Caco-2 (cell line): ENCODE measurements around the gene PLA2G12A. TPM values are rescaled to one million over a fixed set of nuclear protein-coding genes. Genes with fewer than 3 reads are reported as not detected.

Experiments used
- BruUV-seq: library from RNA; stranded (reverse); fragments of 400-500 nt; replicated peaks from 2 replicates; lab custom pipeline; 2021; lab: Mats Ljungman, UMichigan
- CTCF ChIA-PET: fragments of 300-600 bp; sonication (Branson Sonifier 250); formaldehyde crosslinking; loops from one replicate; lab custom pipeline; 2022; ENCODE audit warnings: antibody characterized with exemption; lab: Charles Lee
- POLR2A ChIA-PET: fragments of 300-600 bp; sonication (Branson Sonifier 250); formaldehyde crosslinking; loops from one replicate; lab custom pipeline; 2022; ENCODE audit warnings: antibody characterized with exemption; lab: Charles Lee
- DNase-seq, 2 experiments: peaks; one replicate each; pipeline versions ENCODE4 v3.0.0 to v3.0.0-alpha.2; 2020 to 2022
- H3K27me3 ChIP-seq: replicated peaks from 2 replicates; pipeline ENCODE4 v1.6.0; 2011; ENCODE audit warnings: low read length; ENCODE audit not compliant: control insufficient read depth, insufficient read depth
- H3K36me3 ChIP-seq: 2 replicates; pipeline ENCODE4 v1.5.1; 2011; ENCODE audit warnings: low read length; ENCODE audit not compliant: control insufficient read depth, insufficient read depth
- H3K4me1 ChIP-seq: fragments of 250-450 bp; sonication (Bioruptor Pico); 2 replicates; pipeline ENCODE4 v1.5.1; 2020; ENCODE audit warnings: mild to moderate bottlenecking
- H3K4me3 ChIP-seq: 2 replicates; pipeline ENCODE4 v1.5.1; 2011; ENCODE audit warnings: low read depth, mild to moderate bottlenecking, control low read depth, low read length
- H3K9me3 ChIP-seq: fragments of 250-450 bp; sonication (Bioruptor Pico); 2 replicates; pipeline ENCODE4 v1.5.1; 2020; ENCODE audit warnings: mild to moderate bottlenecking, moderate library complexity
- H3K27ac Mint-ChIP-seq: one replicate; pipeline ENCODE4 v1.8.0; 2022; ENCODE audit warnings: mixed read lengths; ENCODE audit not compliant: unreplicated experiment
- H3K27me3 Mint-ChIP-seq: one replicate; pipeline ENCODE4 v1.8.0; 2022; ENCODE audit warnings: mixed read lengths; ENCODE audit not compliant: insufficient read depth, unreplicated experiment
- H3K36me3 Mint-ChIP-seq: one replicate; pipeline ENCODE4 v1.8.0; 2022; ENCODE audit warnings: mild to moderate bottlenecking, mixed read lengths; ENCODE audit not compliant: insufficient read depth, unreplicated experiment
- H3K4me1 Mint-ChIP-seq: one replicate; pipeline ENCODE4 v1.8.0; 2022; ENCODE audit warnings: low read depth, mixed read lengths; ENCODE audit not compliant: unreplicated experiment
- H3K4me3 Mint-ChIP-seq: one replicate; pipeline ENCODE4 v1.8.0; 2022; ENCODE audit warnings: mild to moderate bottlenecking, moderate library complexity, mixed read lengths; ENCODE audit not compliant: unreplicated experiment
- H3K9me3 Mint-ChIP-seq: one replicate; pipeline ENCODE4 v1.8.0; 2022; ENCODE audit warnings: mixed read lengths; ENCODE audit not compliant: unreplicated experiment
- CTCF ChIP-seq, 2 experiments: fragments of 200-600 bp in 1 of 2; IDR thresholded peaks; 1 replicate in 1 of 2; 2 replicates in 1 of 2; pipeline versions ENCODE4 v1.5.1 to v1.8.0; 2011 to 2022; ENCODE audit warnings: antibody characterized with exemption in 1 of 2, control low read depth in 1 of 2, inconsistent platforms in 1 of 2, low read depth in 1 of 2, low read length in 1 of 2, mild to moderate bottlenecking in 1 of 2, moderate library complexity in 1 of 2; ENCODE audit not compliant: insufficient read depth in 1 of 2, severe bottlenecking in 1 of 2, unreplicated experiment in 1 of 2
- intact Hi-C: fragments of 100-400 bp; cut with micrococcal nuclease; formaldehyde crosslinking; loops from one replicate; pipeline ENCODE4 v1.10.0; 2022; ENCODE audit not compliant: unreplicated experiment
- total RNA-seq: library from RNA; stranded (reverse); gene quantifications from 2 replicates; pipeline ENCODE4 v1.2.3, GENCODE V29; 2022

The PLA2G12A gene
- total RNA-seq, 1 experiment from 2014 or later, result 34.1 TPM

- CTCF ChIA-PET, result no interaction called here
- no TSS peak for BruUV-seq
- no peaks in the 10 kb centered on the region for H3K9me3 Mint-ChIP-seq
- DNase-seq, result no peak
- TF ChIP-seq CTCF (IDR thresholded peaks at IDR 0.05; ENCODE audit: insufficient read depth in 1 of 2, low read depth in 1 of 2, low read length in 1 of 2, severe bottlenecking in 1 of 2, unreplicated experiment in 1 of 2), result no peak
- Histone ChIP-seq H3K4me3 (no peak overlapping the region), H3K36me3 (no peaks in the 10 kb centered on the region), H3K4me1 (peaks cover 8% of the 10 kb centered on the region; the same call in 1 of the 2 replicates), H3K9me3 (no peaks in the 10 kb centered on the region), H3K27me3 (no peaks in the 10 kb centered on the region)
- no peak overlapping the region for H3K4me3 Mint-ChIP-seq
- H3K27ac Mint-ChIP-seq, result no peak overlapping the region
- no peaks in the 10 kb centered on the region for H3K27me3 Mint-ChIP-seq
- H3K4me1 Mint-ChIP-seq, result peaks cover 7% of the 10 kb centered on the region
- intact Hi-C loops, result no loop called here
- H3K36me3 Mint-ChIP-seq, result peaks cover under 1% of the 10 kb centered on the region
- POLR2A ChIA-PET, result no interaction called here
Measured at GRCh38 chr4:109708435-109708834, 21.4 kb downstream of the PLA2G12A start.

- Mint-ChIP-seq H3K4me1 (peaks cover 22% of the 10 kb centered on the region), H3K4me3 (peak overlapping the region; percentile 83), H3K27me3 (no peaks in the 10 kb centered on the region), H3K36me3 (peaks cover 22% of the 10 kb centered on the region), H3K27ac (peak overlapping the region; percentile 90), H3K9me3 (no peaks in the 10 kb centered on the region)
- TF ChIP-seq CTCF (IDR thresholded peaks at IDR 0.05; ENCODE audit: insufficient read depth in 1 of 2, low read depth in 1 of 2, low read length in 1 of 2, severe bottlenecking in 1 of 2, unreplicated experiment in 1 of 2), result no peak
- Histone ChIP-seq H3K36me3 (no peaks in the 10 kb centered on the region; the same call in 1 of the 2 replicates), H3K27me3 (no peaks in the 10 kb centered on the region), H3K9me3 (no peaks in the 10 kb centered on the region), H3K4me1 (peaks cover 22% of the 10 kb centered on the region), H3K4me3 (peak overlapping the region; percentile 91)
- DNase-seq, result no peak
- POLR2A ChIA-PET, result interaction anchor here (1.2 kb wide), 1 partner anchor 26 kb away, joined by 5 read pairs; the partner anchor contains the start of gene PLA2G12A
- CTCF ChIA-PET, result interaction anchor here (1.0 to 1.7 kb wide), 4 partner anchors 26 to 276 kb away, joined by 3 to 4 read pairs (median 4); partner anchors contain the start of gene PLA2G12A
- no TSS peak for BruUV-seq
- intact Hi-C loops, result loop anchor here (1.0 to 5.0 kb wide), 4 partner anchors 25 to 272 kb away; partner anchors contain the start of genes GAR1 and SEC24B
Measured at GRCh38 chr4:109703664-109704361, 26.1 kb downstream of the PLA2G12A start.

- Histone ChIP-seq H3K27me3 (no peaks in the 10 kb centered on the region), H3K36me3 (no peaks in the 10 kb centered on the region; the same call in 1 of the 2 replicates), H3K4me1 (peaks cover 22% of the 10 kb centered on the region), H3K4me3 (peak within 1 kb of the TSS; percentile 91), H3K9me3 (no peaks in the 10 kb centered on the region)
- no TSS peak for BruUV-seq
- Mint-ChIP-seq H3K36me3 (peaks cover 22% of the 10 kb centered on the region), H3K9me3 (no peaks in the 10 kb centered on the region), H3K4me1 (peaks cover 22% of the 10 kb centered on the region), H3K4me3 (peak within 1 kb of the TSS; percentile 83), H3K27me3 (no peaks in the 10 kb centered on the region), H3K27ac (peak within 1 kb of the TSS; percentile 90)
- intact Hi-C loops, result loop anchor here (1.0 to 5.0 kb wide), 5 partner anchors 26 to 271 kb away; partner anchors contain the start of genes GAR1 and SEC24B
- POLR2A ChIA-PET, result interaction anchor here (0.6 to 1.2 kb wide), 2 partner anchors 27 to 541 kb away, joined by 4 to 5 read pairs; partner anchors contain the start of gene PLA2G12A
- peak; percentile 80 to 85 for DNase-seq
- CTCF ChIA-PET, result interaction anchor here (0.9 to 1.7 kb wide), 6 partner anchors 11 to 275 kb away, joined by 3 to 5 read pairs (median 4); partner anchors contain the start of gene PLA2G12A
- peak; percentile 37 to 68 for TF ChIP-seq CTCF (IDR thresholded peaks at IDR 0.05; ENCODE audit: insufficient read depth in 1 of 2, low read depth in 1 of 2, low read length in 1 of 2, severe bottlenecking in 1 of 2, unreplicated experiment in 1 of 2)
Measured at GRCh38 chr4:109702950-109703663, 26.8 kb downstream of the PLA2G12A start, which contains the start of gene CASP6. TSS of gene CASP6 (minus strand) at chr4:109703445. CDS start at chr4:109703395, 50 bp downstream.
